WTC11 (cell line): ENCODE measurements around the gene CAV3. TPM values are rescaled to one million over a fixed set of nuclear protein-coding genes. Genes with fewer than 3 reads are reported as not detected.

Experiments
- ATAC-seq: fragments of 200-7000 bp; cut with Tn5 transposase; 2 replicates; pipeline ENCODE4 v1.10.0; 2021; ENCODE audit warnings: mild to moderate bottlenecking, moderate library complexity
- CTCF ChIA-PET: fragments of 300-600 bp; sonication (Branson Sonifier 250); formaldehyde crosslinking; loops from one replicate; lab custom pipeline; 2021; ENCODE audit warnings: antibody characterized with exemption; lab: Charles Lee
- POLR2A ChIA-PET: fragments of 350-600 bp; sonication (Branson Sonifier 250); formaldehyde crosslinking; loops from one replicate; lab custom pipeline; 2021; ENCODE audit warnings: antibody characterized with exemption; lab: Charles Lee
- DNase-seq: peaks from one replicate; pipeline ENCODE4 v3.0.0; 2021; ENCODE audit warnings: low spot score
- H3K27ac Mint-ChIP-seq: 2 replicates; pipeline ENCODE4 v1.8.0; 2021; ENCODE audit warnings: mixed read lengths
- H3K27me3 Mint-ChIP-seq: 2 replicates; pipeline ENCODE4 v1.8.0; 2021; ENCODE audit warnings: low read depth, mild to moderate bottlenecking, moderate library complexity, mixed read lengths
- H3K36me3 Mint-ChIP-seq: 2 replicates; pipeline ENCODE4 v1.8.0; 2021; ENCODE audit warnings: mixed read lengths
- H3K4me1 Mint-ChIP-seq: 2 replicates; pipeline ENCODE4 v1.8.0; 2022; ENCODE audit warnings: mixed read lengths
- H3K4me3 Mint-ChIP-seq: 2 replicates; pipeline ENCODE4 v1.8.0; 2021; ENCODE audit warnings: mild to moderate bottlenecking, moderate library complexity, mixed read lengths
- H3K9me3 Mint-ChIP-seq: 2 replicates; pipeline ENCODE4 v1.8.0; 2021; ENCODE audit warnings: mixed read lengths
- CBFB ChIP-seq: sonication (generic); formaldehyde crosslinking; IDR thresholded peaks from 2 replicates; pipeline ENCODE4 v1.8.1; 2022; ENCODE audit warnings: mild to moderate bottlenecking, low read depth, missing genetic modification reagents
- ELF4 ChIP-seq: sonication (generic); formaldehyde crosslinking; IDR thresholded peaks from 2 replicates; pipeline ENCODE4 v1.8.1; 2022; ENCODE audit warnings: low read depth, mild to moderate bottlenecking, moderate library complexity, missing genetic modification reagents
- EMX1 ChIP-seq: fragments of 250-450 bp; sonication (Bioruptor Pico); IDR thresholded peaks from 2 replicates; pipeline ENCODE4 v1.8.0; 2021; ENCODE audit warnings: mild to moderate bottlenecking
- ESRRA ChIP-seq: sonication (generic); formaldehyde crosslinking; IDR thresholded peaks from 2 replicates; pipeline ENCODE4 v1.8.1; 2022; ENCODE audit warnings: mild to moderate bottlenecking, missing genetic modification reagents, borderline replicate concordance
- IRF2 ChIP-seq: sonication (generic); formaldehyde crosslinking; IDR thresholded peaks from 2 replicates; pipeline ENCODE4 v1.8.0; 2022; ENCODE audit warnings: low read depth, missing genetic modification reagents, borderline replicate concordance
- MYBL2 ChIP-seq: sonication (generic); formaldehyde crosslinking; IDR thresholded peaks from 2 replicates; pipeline ENCODE4 v1.8.1; 2023; ENCODE audit warnings: mild to moderate bottlenecking, moderate library complexity, missing genetic modification reagents
- NR1H2 ChIP-seq: sonication (generic); formaldehyde crosslinking; IDR thresholded peaks from 2 replicates; pipeline ENCODE4 v1.9.0; 2021; ENCODE audit warnings: mild to moderate bottlenecking, moderate library complexity, missing genetic modification reagents
- SMAD4 ChIP-seq: sonication (generic); formaldehyde crosslinking; IDR thresholded peaks from 2 replicates; pipeline ENCODE4 v1.8.0; 2022; ENCODE audit warnings: mild to moderate bottlenecking, missing genetic modification reagents
- SOX15 ChIP-seq: fragments of 250-450 bp; sonication (Bioruptor Pico); IDR thresholded peaks from 2 replicates; pipeline ENCODE4 v1.9.0; 2021; ENCODE audit warnings: mild to moderate bottlenecking
- TP53 ChIP-seq: sonication (generic); formaldehyde crosslinking; IDR thresholded peaks from 2 replicates; pipeline ENCODE4 v1.8.1; 2023; ENCODE audit warnings: mild to moderate bottlenecking, missing genetic modification reagents
- ZNF232 ChIP-seq: sonication (generic); formaldehyde crosslinking; IDR thresholded peaks from 2 replicates; pipeline ENCODE4 v1.8.0; 2022; ENCODE audit warnings: mild to moderate bottlenecking, missing genetic modification reagents
- total RNA-seq: library from RNA; stranded (reverse); gene quantifications from 3 replicates; pipeline ENCODE4 v1.2.3, GENCODE V29; 2021
- TF ChIP-seq, protein P1 (sequence below): sonication (generic); formaldehyde crosslinking; IDR thresholded peaks from 2 replicates; pipeline ENCODE4 v1.8.1; 2023; ENCODE audit warnings: mild to moderate bottlenecking, moderate library complexity, missing genetic modification reagents
- TF ChIP-seq, protein P2 (sequence below): sonication (generic); formaldehyde crosslinking; IDR thresholded peaks from 2 replicates; pipeline ENCODE4 v1.8.0; 2022; ENCODE audit warnings: missing genetic modification reagents
- TF ChIP-seq, protein P3 (sequence below): sonication (generic); formaldehyde crosslinking; IDR thresholded peaks from 2 replicates; pipeline ENCODE4 v1.8.0; 2023; ENCODE audit warnings: missing genetic modification reagents, mild to moderate bottlenecking, borderline replicate concordance
- TF ChIP-seq, protein P4 (sequence below): sonication (generic); formaldehyde crosslinking; IDR thresholded peaks from 2 replicates; pipeline ENCODE4 v1.8.1; 2023; ENCODE audit warnings: mild to moderate bottlenecking, missing genetic modification reagents, borderline replicate concordance

CAV3 gene
- total RNA-seq, 1 experiment from 2014 or later: not detected

DNA sequence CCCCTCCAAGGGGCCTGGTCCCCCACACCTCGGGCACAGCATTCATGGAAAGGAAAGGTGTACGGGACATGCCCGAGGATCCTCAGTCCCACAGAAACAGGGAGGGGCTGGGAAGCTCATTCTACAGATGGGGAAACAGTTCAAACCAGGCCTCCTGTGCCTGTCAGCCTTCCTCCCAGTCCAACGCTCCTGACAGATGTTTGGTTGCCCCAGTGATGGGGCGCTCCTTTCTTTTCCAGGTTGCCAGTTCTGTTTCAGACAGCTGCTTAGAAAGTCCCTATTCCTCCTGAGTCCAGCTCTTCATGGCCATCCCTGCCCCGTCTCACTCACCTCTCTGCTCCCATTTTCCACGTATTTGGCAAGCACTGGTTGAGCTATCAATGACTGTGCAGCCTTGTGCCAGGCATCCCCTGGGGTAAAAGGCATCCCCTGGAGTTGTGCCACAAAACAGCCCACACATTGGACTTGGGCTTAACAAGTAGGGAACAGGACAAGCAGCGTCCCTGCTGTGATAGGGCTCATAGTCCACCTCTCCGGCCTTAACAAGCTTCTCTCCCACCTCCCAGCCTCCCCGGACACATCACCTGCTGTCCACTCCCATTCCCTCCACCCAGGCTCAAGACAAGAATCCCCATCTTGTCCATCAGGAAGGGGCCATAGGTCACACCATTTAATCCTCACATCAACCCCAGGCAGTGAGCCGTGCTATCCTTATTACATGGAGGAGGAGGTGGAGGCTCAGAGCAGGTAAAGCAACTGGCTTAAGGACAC lies 29.2 kb downstream of the CAV3 start:
- ChIA-PET CTCF (interaction anchor here (0.7 kb wide), 1 partner anchor 49 kb away, joined by 3 read pairs; no protein-coding TSS in a partner anchor), POLR2A (no interaction called here)
- no peak for ATAC-seq
- TF ChIP-seq ZNF232 (CRISPR knock-in tag) (no peak), EMX1 (CRISPR knock-in tag) (no peak), MYBL2 (no peak), ELF4 (CRISPR knock-in tag) (no peak), SMAD4 (CRISPR knock-in tag) (no peak)
- TF ChIP-seq, protein P1, sequence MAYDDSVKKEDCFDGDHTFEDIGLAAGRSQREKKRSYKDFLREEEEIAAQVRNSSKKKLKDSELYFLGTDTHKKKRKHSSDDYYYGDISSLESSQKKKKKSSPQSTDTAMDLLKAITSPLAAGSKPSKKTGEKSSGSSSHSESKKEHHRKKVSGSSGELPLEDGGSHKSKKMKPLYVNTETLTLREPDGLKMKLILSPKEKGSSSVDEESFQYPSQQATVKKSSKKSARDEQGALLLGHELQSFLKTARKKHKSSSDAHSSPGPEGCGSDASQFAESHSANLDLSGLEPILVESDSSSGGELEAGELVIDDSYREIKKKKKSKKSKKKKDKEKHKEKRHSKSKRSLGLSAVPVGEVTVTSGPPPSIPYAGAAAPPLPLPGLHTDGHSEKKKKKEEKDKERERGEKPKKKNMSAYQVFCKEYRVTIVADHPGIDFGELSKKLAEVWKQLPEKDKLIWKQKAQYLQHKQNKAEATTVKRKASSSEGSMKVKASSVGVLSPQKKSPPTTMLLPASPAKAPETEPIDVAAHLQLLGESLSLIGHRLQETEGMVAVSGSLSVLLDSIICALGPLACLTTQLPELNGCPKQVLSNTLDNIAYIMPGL: no peak
- TF ChIP-seq, protein P2, sequence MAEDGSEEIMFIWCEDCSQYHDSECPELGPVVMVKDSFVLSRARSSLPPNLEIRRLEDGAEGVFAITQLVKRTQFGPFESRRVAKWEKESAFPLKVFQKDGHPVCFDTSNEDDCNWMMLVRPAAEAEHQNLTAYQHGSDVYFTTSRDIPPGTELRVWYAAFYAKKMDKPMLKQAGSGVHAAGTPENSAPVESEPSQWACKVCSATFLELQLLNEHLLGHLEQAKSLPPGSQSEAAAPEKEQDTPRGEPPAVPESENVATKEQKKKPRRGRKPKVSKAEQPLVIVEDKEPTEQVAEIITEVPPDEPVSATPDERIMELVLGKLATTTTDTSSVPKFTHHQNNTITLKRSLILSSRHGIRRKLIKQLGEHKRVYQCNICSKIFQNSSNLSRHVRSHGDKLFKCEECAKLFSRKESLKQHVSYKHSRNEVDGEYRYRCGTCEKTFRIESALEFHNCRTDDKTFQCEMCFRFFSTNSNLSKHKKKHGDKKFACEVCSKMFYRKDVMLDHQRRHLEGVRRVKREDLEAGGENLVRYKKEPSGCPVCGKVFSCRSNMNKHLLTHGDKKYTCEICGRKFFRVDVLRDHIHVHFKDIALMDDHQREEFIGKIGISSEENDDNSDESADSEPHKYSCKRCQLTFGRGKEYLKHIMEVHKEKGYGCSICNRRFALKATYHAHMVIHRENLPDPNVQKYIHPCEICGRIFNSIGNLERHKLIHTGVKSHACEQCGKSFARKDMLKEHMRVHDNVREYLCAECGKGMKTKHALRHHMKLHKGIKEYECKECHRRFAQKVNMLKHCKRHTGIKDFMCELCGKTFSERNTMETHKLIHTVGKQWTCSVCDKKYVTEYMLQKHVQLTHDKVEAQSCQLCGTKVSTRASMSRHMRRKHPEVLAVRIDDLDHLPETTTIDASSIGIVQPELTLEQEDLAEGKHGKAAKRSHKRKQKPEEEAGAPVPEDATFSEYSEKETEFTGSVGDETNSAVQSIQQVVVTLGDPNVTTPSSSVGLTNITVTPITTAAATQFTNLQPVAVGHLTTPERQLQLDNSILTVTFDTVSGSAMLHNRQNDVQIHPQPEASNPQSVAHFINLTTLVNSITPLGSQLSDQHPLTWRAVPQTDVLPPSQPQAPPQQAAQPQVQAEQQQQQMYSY (CRISPR knock-in tag): no peak
- Mint-ChIP-seq H3K36me3 (no peaks in the 10 kb centered on the region), H3K4me1 (no peaks in the 10 kb centered on the region; the same call in 1 of the 2 replicates), H3K9me3 (no peaks in the 10 kb centered on the region), H3K27me3 (peaks cover 27% of the 10 kb centered on the region), H3K4me3 (no peak overlapping the region), H3K27ac (no peak overlapping the region)
- no peak for DNase-seq

GRCh38 chr3:8764528-8764927 lies 30.9 kb downstream of the CAV3 start:
- DNase-seq: no peak
- peaks cover 12% of the 10 kb centered on the region for H3K4me1 Mint-ChIP-seq
- H3K27ac Mint-ChIP-seq: no peak overlapping the region
- H3K27me3 Mint-ChIP-seq: peaks cover 44% of the 10 kb centered on the region
- H3K4me3 Mint-ChIP-seq: no peak overlapping the region
- no peaks in the 10 kb centered on the region for H3K36me3 Mint-ChIP-seq
- no peaks in the 10 kb centered on the region for H3K9me3 Mint-ChIP-seq
- TF ChIP-seq SOX15 (no peak), TP53 (CRISPR knock-in tag) (no peak), NR1H2 (CRISPR knock-in tag) (no peak), CBFB (CRISPR knock-in tag) (no peak)
- TF ChIP-seq, protein P3, sequence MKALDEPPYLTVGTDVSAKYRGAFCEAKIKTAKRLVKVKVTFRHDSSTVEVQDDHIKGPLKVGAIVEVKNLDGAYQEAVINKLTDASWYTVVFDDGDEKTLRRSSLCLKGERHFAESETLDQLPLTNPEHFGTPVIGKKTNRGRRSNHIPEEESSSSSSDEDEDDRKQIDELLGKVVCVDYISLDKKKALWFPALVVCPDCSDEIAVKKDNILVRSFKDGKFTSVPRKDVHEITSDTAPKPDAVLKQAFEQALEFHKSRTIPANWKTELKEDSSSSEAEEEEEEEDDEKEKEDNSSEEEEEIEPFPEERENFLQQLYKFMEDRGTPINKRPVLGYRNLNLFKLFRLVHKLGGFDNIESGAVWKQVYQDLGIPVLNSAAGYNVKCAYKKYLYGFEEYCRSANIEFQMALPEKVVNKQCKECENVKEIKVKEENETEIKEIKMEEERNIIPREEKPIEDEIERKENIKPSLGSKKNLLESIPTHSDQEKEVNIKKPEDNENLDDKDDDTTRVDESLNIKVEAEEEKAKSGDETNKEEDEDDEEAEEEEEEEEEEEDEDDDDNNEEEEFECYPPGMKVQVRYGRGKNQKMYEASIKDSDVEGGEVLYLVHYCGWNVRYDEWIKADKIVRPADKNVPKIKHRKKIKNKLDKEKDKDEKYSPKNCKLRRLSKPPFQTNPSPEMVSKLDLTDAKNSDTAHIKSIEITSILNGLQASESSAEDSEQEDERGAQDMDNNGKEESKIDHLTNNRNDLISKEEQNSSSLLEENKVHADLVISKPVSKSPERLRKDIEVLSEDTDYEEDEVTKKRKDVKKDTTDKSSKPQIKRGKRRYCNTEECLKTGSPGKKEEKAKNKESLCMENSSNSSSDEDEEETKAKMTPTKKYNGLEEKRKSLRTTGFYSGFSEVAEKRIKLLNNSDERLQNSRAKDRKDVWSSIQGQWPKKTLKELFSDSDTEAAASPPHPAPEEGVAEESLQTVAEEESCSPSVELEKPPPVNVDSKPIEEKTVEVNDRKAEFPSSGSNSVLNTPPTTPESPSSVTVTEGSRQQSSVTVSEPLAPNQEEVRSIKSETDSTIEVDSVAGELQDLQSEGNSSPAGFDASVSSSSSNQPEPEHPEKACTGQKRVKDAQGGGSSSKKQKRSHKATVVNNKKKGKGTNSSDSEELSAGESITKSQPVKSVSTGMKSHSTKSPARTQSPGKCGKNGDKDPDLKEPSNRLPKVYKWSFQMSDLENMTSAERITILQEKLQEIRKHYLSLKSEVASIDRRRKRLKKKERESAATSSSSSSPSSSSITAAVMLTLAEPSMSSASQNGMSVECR (CRISPR knock-in tag): no peak
- ChIA-PET CTCF (no interaction called here), POLR2A (no interaction called here)
- ATAC-seq: no peak

DNA sequence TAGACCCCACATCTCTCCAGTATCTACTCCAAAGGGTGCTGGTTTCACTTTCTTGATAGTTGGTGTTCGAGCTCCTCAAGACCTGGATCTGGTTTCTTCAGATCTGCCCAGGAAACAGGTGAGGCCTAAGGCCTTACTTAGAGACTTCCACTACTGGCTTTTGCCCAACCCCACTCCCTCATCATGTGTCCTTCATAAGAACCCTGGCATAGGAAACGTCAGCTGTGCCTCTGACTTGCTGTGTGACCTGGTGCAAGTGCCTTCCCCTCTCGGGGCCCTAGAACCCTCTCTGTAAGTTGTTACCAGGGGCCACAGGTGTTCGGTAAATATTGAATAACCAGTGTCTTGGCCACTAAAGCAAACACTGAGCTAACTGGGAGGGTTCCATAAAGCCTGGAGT lies 31.9 kb downstream of the CAV3 start:
- Mint-ChIP-seq H3K36me3 (no peaks in the 10 kb centered on the region), H3K9me3 (no peaks in the 10 kb centered on the region), H3K27ac (no peak overlapping the region), H3K4me3 (no peak overlapping the region), H3K27me3 (peaks cover 54% of the 10 kb centered on the region), H3K4me1 (peaks cover 22% of the 10 kb centered on the region)
- DNase-seq: no peak
- CTCF ChIA-PET: interaction anchor here (1.0 to 1.3 kb wide), 2 partner anchors 10 to 52 kb away, joined by 3 to 4 read pairs; no protein-coding TSS in a partner anchor
- ATAC-seq: no peak
- POLR2A ChIA-PET: no interaction called here
- TF ChIP-seq ESRRA (CRISPR knock-in tag) (no peak), IRF2 (CRISPR knock-in tag) (no peak)
- TF ChIP-seq, protein P4, sequence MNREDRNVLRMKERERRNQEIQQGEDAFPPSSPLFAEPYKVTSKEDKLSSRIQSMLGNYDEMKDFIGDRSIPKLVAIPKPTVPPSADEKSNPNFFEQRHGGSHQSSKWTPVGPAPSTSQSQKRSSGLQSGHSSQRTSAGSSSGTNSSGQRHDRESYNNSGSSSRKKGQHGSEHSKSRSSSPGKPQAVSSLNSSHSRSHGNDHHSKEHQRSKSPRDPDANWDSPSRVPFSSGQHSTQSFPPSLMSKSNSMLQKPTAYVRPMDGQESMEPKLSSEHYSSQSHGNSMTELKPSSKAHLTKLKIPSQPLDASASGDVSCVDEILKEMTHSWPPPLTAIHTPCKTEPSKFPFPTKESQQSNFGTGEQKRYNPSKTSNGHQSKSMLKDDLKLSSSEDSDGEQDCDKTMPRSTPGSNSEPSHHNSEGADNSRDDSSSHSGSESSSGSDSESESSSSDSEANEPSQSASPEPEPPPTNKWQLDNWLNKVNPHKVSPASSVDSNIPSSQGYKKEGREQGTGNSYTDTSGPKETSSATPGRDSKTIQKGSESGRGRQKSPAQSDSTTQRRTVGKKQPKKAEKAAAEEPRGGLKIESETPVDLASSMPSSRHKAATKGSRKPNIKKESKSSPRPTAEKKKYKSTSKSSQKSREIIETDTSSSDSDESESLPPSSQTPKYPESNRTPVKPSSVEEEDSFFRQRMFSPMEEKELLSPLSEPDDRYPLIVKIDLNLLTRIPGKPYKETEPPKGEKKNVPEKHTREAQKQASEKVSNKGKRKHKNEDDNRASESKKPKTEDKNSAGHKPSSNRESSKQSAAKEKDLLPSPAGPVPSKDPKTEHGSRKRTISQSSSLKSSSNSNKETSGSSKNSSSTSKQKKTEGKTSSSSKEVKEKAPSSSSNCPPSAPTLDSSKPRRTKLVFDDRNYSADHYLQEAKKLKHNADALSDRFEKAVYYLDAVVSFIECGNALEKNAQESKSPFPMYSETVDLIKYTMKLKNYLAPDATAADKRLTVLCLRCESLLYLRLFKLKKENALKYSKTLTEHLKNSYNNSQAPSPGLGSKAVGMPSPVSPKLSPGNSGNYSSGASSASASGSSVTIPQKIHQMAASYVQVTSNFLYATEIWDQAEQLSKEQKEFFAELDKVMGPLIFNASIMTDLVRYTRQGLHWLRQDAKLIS (CRISPR knock-in tag): no peak
